VCaP (cell line): ENCODE data around the gene NGF.

Source experiments
- H3K27ac ChIP-seq: fragments of 450-650 bp; 2 replicates; pipeline ENCODE4 v1.5.1; 2017
- CTCF ChIP-seq: fragments of 450-650 bp; conservative IDR thresholded peaks from 2 replicates; pipeline ENCODE4 v1.5.1; 2017; ENCODE audit warnings: mild to moderate bottlenecking, moderate library complexity

NGF gene

GRCh38 chr1:115284209-115284608, 53.8 kb downstream of the NGF start:
- no peak overlapping the region for H3K27ac ChIP-seq
- no peak for TF ChIP-seq CTCF

- no peak overlapping the region for H3K27ac ChIP-seq
- TF ChIP-seq CTCF = no peak
Observed at GRCh38 chr1:115283681-115284146, 54.3 kb downstream of the NGF start.

- no peak for TF ChIP-seq CTCF
- no peak overlapping the region for H3K27ac ChIP-seq
Observed at GRCh38 chr1:115283249-115283648, 54.8 kb downstream of the NGF start.

GRCh38 chr1:115282807-115283208, 55.2 kb downstream of the NGF start:
- TF ChIP-seq CTCF = no peak
- no peak overlapping the region for H3K27ac ChIP-seq

GRCh38 chr1:115281143-115281542, 56.9 kb downstream of the NGF start:
- H3K27ac ChIP-seq = no peak overlapping the region
- TF ChIP-seq CTCF = no peak

GRCh38 chr1:115280064-115280463, 58.0 kb downstream of the NGF start:
- H3K27ac ChIP-seq = no peak overlapping the region
- no peak for TF ChIP-seq CTCF

- TF ChIP-seq CTCF = no peak
- H3K27ac ChIP-seq = peak overlapping the region; percentile 17; the same call in 1 of the 2 replicates
Observed at GRCh38 chr1:115278211-115278610, 59.8 kb downstream of the NGF start.
